HepG2 (cell line): Measurements from ENCODE around the gene LTC4S. TPM values are rescaled to one million over a fixed set of nuclear protein-coding genes. Genes with fewer than 3 reads are reported as not detected.
A peak's percentile ranks its signal among the peaks of the same experiment; 100 is the strongest.

ENCODE experiments used
- CREM ChIP-seq, 2 experiments: sonication (generic) in 1 of 2; formaldehyde crosslinking in 1 of 2; IDR thresholded peaks; 2 replicates each; pipeline versions ENCODE4 v1.4.0 to v1.6.1; 2016 to 2020; ENCODE audit warnings: antibody characterized with exemption in 1 of 2, mild to moderate bottlenecking in 1 of 2, missing genetic modification reagents in 1 of 2
- SALL1 ChIP-seq: sonication (generic); formaldehyde crosslinking; IDR thresholded peaks from 2 replicates; pipeline ENCODE4 v1.8.0; 2022; ENCODE audit warnings: mild to moderate bottlenecking, missing genetic modification reagents
- ZNF331 ChIP-seq: sonication (generic); formaldehyde crosslinking; IDR thresholded peaks from 2 replicates; pipeline ENCODE4 v1.4.0; 2020; ENCODE audit warnings: missing genetic modification reagents
- ZNF383 ChIP-seq: sonication (generic); formaldehyde crosslinking; IDR thresholded peaks from 2 replicates; pipeline ENCODE4 v1.4.0; 2020; ENCODE audit warnings: missing genetic modification reagents, mild to moderate bottlenecking, borderline replicate concordance
- ZNF703 ChIP-seq: sonication (generic); formaldehyde crosslinking; IDR thresholded peaks from 2 replicates; pipeline ENCODE4 v1.5.1; 2020; ENCODE audit warnings: missing genetic modification reagents, mild to moderate bottlenecking, moderate library complexity, borderline replicate concordance
- polyA plus RNA-seq, 8 experiments: library from polyadenylated mRNA; depleted of rRNA in 3 of 8; stranded (reverse) in 7 of 8; unstranded in 1 of 8; fragments of >200 nt; fragmentation: Illumina TruSeq in 4 of 8; extraction: Trizol in 4 of 8; gene quantifications; 2 replicates each; pipeline versions ENCODE4 v1.2.1 to v1.2.3, GENCODE V29; 2011 to 2016; ENCODE audit warnings: low read depth in 4 of 8, missing spikeins in 1 of 8, mixed read lengths in 1 of 8; ENCODE audit not compliant: insufficient read depth in 1 of 8
- total RNA-seq, 5 experiments: library from RNA; depleted of rRNA; stranded (reverse); fragments of >200 nt; fragmentation: Illumina TruSeq; extraction: Trizol; gene quantifications; 2 replicates each; pipeline ENCODE4 v1.2.3, GENCODE V29; 2016; ENCODE audit warnings: low read depth in 1 of 5
- TF ChIP-seq, protein P1 (sequence below): sonication (generic); formaldehyde crosslinking; conservative IDR thresholded peaks from 2 replicates; pipeline ENCODE4 v1.4.0; 2020; ENCODE audit warnings: mild to moderate bottlenecking, missing genetic modification reagents, moderate library complexity
- TF ChIP-seq, protein P2 (sequence below): sonication (generic); formaldehyde crosslinking; IDR thresholded peaks from 2 replicates; pipeline ENCODE4 v1.4.0; 2020; ENCODE audit warnings: mild to moderate bottlenecking, low read depth, missing genetic modification reagents
- TF ChIP-seq, protein P3 (sequence below): sonication (generic); formaldehyde crosslinking; IDR thresholded peaks from 2 replicates; pipeline ENCODE4 v1.4.0; 2020; ENCODE audit warnings: missing genetic modification reagents
- TF ChIP-seq, protein P4 (sequence below): sonication (generic); formaldehyde crosslinking; IDR thresholded peaks from 2 replicates; pipeline ENCODE4 v1.5.1; 2020; ENCODE audit warnings: mild to moderate bottlenecking, missing genetic modification reagents, moderate library complexity
- TF ChIP-seq, protein P5 (sequence below): sonication (generic); formaldehyde crosslinking; IDR thresholded peaks from 2 replicates; pipeline ENCODE4 v1.4.0; 2020; ENCODE audit warnings: mild to moderate bottlenecking, missing genetic modification reagents

The LTC4S gene
- total and polyA plus RNA-seq, 2 of the 13 experiments (the other 11 are each of a cell fraction or from before 2014, with no cell fraction given) = 0.35 TPM; not detected in 1

DNA sequence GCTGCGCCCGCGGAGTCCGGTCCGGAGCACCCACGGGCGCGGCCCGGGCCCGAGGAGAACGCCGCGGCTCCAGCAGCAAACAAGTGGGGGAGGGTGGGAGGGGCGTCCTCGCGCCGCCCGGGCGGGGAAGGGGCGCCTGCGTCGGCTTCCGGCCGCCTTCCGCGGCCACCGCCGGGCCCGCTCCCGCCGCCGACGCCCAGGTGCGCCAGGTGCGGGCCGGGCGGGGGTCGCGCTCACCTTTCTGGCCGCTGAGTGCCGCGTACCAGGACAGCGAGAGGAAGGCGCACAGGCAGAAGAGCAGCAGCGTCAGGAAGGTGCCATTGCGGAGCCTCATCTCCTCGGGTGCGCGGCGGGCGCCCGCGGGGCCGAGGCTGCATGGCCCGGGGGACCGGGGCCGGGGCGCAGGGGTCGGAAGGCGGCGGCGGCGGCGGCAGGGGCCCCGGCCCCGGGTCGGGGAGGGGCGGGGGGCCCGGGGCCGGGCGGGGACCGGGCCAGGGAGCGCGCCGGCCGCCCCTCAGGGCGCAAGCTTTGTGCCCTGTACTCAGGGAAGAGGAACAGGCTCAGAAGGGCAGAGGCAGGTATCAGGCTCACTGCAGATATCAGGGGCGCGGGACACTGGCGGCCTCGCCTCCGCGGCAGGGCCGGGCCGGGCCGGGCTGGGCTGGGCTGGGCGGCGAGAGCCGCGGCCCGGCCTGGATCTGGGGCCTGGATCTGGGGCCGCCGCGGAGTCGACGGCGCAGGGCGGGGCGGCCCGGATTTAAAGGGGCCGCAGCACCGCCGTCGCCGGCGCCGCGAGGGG is 12.7 kb downstream of the LTC4S start, which contains the start of gene MGAT4B (continued):
- TF ChIP-seq CREM (IDR thresholded peaks at IDR 0.05) = no peak
- TF ChIP-seq CREM (CRISPR knock-in tag; IDR thresholded peaks at IDR 0.05) = no peak
- no peak for TF ChIP-seq SALL1 (CRISPR knock-in tag)
- TF ChIP-seq ZNF703 (CRISPR knock-in tag) = no peak
- TF ChIP-seq, protein P1, sequence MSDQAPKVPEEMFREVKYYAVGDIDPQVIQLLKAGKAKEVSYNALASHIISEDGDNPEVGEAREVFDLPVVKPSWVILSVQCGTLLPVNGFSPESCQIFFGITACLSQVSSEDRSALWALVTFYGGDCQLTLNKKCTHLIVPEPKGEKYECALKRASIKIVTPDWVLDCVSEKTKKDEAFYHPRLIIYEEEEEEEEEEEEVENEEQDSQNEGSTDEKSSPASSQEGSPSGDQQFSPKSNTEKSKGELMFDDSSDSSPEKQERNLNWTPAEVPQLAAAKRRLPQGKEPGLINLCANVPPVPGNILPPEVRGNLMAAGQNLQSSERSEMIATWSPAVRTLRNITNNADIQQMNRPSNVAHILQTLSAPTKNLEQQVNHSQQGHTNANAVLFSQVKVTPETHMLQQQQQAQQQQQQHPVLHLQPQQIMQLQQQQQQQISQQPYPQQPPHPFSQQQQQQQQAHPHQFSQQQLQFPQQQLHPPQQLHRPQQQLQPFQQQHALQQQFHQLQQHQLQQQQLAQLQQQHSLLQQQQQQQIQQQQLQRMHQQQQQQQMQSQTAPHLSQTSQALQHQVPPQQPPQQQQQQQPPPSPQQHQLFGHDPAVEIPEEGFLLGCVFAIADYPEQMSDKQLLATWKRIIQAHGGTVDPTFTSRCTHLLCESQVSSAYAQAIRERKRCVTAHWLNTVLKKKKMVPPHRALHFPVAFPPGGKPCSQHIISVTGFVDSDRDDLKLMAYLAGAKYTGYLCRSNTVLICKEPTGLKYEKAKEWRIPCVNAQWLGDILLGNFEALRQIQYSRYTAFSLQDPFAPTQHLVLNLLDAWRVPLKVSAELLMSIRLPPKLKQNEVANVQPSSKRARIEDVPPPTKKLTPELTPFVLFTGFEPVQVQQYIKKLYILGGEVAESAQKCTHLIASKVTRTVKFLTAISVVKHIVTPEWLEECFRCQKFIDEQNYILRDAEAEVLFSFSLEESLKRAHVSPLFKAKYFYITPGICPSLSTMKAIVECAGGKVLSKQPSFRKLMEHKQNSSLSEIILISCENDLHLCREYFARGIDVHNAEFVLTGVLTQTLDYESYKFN (CRISPR knock-in tag) = no peak
- TF ChIP-seq ZNF331 (CRISPR knock-in tag) = no peak
- TF ChIP-seq, protein P2, sequence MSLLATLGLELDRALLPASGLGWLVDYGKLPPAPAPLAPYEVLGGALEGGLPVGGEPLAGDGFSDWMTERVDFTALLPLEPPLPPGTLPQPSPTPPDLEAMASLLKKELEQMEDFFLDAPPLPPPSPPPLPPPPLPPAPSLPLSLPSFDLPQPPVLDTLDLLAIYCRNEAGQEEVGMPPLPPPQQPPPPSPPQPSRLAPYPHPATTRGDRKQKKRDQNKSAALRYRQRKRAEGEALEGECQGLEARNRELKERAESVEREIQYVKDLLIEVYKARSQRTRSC (CRISPR knock-in tag) = 0 out of 2 replicates have a peak, but pooled peaks have one; percentile 4
- TF ChIP-seq, protein P3, sequence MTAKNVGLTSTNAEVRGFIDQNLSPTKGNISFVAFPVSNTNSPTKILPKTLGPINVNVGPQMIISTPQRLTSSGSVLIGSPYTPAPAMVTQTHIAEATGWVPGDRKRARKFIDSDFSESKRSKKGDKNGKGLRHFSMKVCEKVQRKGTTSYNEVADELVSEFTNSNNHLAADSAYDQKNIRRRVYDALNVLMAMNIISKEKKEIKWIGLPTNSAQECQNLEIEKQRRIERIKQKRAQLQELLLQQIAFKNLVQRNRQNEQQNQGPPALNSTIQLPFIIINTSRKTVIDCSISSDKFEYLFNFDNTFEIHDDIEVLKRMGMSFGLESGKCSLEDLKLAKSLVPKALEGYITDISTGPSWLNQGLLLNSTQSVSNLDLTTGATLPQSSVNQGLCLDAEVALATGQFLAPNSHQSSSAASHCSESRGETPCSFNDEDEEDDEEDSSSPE (CRISPR knock-in tag) = no peak; the same call in 1 of the 2 replicates
- TF ChIP-seq, protein P4, sequence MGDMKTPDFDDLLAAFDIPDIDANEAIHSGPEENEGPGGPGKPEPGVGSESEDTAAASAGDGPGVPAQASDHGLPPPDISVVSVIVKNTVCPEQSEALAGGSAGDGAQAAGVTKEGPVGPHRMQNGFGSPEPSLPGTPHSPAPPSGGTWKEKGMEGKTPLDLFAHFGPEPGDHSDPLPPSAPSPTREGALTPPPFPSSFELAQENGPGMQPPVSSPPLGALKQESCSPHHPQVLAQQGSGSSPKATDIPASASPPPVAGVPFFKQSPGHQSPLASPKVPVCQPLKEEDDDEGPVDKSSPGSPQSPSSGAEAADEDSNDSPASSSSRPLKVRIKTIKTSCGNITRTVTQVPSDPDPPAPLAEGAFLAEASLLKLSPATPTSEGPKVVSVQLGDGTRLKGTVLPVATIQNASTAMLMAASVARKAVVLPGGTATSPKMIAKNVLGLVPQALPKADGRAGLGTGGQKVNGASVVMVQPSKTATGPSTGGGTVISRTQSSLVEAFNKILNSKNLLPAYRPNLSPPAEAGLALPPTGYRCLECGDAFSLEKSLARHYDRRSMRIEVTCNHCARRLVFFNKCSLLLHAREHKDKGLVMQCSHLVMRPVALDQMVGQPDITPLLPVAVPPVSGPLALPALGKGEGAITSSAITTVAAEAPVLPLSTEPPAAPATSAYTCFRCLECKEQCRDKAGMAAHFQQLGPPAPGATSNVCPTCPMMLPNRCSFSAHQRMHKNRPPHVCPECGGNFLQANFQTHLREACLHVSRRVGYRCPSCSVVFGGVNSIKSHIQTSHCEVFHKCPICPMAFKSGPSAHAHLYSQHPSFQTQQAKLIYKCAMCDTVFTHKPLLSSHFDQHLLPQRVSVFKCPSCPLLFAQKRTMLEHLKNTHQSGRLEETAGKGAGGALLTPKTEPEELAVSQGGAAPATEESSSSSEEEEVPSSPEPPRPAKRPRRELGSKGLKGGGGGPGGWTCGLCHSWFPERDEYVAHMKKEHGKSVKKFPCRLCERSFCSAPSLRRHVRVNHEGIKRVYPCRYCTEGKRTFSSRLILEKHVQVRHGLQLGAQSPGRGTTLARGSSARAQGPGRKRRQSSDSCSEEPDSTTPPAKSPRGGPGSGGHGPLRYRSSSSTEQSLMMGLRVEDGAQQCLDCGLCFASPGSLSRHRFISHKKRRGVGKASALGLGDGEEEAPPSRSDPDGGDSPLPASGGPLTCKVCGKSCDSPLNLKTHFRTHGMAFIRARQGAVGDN (CRISPR knock-in tag) = no peak
- no peak for TF ChIP-seq ZNF383
- TF ChIP-seq, protein P5, sequence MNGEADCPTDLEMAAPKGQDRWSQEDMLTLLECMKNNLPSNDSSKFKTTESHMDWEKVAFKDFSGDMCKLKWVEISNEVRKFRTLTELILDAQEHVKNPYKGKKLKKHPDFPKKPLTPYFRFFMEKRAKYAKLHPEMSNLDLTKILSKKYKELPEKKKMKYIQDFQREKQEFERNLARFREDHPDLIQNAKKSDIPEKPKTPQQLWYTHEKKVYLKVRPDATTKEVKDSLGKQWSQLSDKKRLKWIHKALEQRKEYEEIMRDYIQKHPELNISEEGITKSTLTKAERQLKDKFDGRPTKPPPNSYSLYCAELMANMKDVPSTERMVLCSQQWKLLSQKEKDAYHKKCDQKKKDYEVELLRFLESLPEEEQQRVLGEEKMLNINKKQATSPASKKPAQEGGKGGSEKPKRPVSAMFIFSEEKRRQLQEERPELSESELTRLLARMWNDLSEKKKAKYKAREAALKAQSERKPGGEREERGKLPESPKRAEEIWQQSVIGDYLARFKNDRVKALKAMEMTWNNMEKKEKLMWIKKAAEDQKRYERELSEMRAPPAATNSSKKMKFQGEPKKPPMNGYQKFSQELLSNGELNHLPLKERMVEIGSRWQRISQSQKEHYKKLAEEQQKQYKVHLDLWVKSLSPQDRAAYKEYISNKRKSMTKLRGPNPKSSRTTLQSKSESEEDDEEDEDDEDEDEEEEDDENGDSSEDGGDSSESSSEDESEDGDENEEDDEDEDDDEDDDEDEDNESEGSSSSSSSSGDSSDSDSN = peak; percentile 34; the same call in 1 of the 2 replicates
